GM08714 (cell line): ENCODE results near the gene SIX4.
"Not testable (repeated sequence)": the region's sequence is repeated elsewhere in the genome, so short reads cannot be mapped to it uniquely, and the experiment has no call there.

Experiments
- H3K4me3 ChIP-seq: fragments of 200-500 bp; sonication (Bioruptor generic); 2 replicates; pipeline ENCODE4 v1.5.1; 2014; ENCODE audit warnings: mild to moderate bottlenecking, low read length, inconsistent platforms
- ZNF274 ChIP-seq: IDR thresholded peaks from 2 replicates; pipeline ENCODE4 v1.6.1; 2012; ENCODE audit warnings: mild to moderate bottlenecking, low read depth, low read length

Gene SIX4

DNA sequence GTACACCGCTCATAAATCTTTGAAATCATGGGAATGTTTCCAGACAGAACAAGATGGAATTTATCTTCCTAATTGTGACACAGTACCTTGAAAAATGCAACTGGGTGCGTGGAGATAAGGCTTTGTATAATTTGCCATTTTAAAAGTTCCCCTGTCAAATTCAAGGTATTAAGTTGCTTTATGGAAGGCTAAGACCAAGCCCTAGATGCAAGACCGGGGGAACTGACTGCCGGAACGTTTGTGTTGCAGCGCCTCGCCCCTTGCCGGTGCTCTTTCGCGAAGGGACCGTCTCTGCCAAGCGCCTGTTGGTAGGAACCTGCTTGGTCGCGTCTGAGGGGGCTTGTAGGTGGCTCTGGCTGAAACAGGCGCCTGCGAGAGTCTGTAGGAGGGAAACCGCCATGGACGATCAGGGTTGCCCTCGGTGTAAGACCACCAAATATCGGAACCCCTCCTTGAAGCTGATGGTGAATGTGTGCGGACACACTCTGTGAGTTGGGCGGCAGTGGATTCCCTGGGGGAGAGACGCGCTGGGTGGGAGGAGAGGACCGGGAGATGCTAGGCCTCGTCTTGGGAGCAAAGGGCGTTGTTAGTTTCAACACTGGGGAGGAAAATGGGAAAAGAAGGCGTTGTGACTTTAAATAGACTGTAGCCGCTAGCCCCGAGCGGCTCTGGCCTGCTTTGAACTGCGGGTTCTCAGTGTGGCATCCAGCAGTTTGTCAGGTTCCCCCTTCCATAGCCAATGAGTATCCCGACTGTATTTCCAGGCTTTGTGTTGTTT, 10.5 kb upstream of the SIX4 start, which contains the start of gene MNAT1:
MNAT1 (plus strand) TSS at position 297 of the 778 bp plus-strand sequence; CDS start at position 399, 102 bp downstream.
- H3K4me3 ChIP-seq = peak within 1 kb of the TSS; percentile 77
- no peak for TF ChIP-seq ZNF274

DNA sequence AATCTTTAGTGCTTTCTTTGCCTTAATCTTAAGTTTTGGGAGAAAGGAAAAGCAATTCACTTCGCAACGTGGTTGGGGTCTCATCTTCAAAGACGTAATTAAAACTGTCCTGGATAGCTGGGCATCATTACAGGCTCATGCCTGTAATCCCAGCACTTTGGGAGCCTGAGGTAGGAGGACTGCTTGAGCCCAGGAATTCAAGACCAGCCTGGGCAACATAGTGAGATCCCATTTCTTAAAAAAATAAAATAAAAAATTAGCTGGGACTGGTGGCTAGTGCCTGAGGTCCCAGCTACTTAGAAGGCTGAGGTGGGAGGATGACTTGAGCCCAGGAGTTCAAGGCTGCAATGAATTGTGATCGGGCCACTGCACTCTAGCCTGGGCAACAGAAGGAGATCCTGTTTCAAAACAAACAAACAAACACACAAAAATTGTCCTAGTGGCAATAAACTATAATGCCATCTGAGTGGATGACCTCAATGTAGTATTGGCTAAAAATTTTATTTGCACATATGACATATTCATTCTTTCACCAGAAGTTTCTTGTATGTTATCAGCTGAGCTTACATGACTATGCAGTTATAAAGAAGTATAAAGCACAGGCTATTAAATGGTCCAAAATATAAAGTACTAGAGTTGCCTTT, 8.8 kb upstream of the SIX4 start:
- TF ChIP-seq ZNF274 = no peak
- H3K4me3 ChIP-seq = no peak overlapping the region

DNA sequence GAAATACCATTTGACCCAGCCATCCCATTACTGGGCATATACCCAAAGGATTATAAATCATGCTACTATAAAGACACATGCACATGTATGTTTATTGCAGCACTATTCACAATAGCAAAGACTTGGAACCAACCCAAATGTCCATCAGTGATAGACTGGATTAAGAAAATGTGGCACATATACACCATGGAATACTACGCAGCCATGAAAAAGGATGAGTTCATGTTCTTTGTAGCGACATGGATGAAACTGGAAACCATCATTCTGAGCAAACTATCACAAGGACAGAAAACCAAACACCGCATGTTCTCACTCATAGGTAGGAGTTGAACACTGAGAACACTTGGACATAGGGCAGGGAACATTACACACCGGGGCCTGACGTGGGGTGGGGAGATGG, 7.1 kb upstream of the SIX4 start:
- not testable (repeated sequence) for H3K4me3 ChIP-seq

DNA sequence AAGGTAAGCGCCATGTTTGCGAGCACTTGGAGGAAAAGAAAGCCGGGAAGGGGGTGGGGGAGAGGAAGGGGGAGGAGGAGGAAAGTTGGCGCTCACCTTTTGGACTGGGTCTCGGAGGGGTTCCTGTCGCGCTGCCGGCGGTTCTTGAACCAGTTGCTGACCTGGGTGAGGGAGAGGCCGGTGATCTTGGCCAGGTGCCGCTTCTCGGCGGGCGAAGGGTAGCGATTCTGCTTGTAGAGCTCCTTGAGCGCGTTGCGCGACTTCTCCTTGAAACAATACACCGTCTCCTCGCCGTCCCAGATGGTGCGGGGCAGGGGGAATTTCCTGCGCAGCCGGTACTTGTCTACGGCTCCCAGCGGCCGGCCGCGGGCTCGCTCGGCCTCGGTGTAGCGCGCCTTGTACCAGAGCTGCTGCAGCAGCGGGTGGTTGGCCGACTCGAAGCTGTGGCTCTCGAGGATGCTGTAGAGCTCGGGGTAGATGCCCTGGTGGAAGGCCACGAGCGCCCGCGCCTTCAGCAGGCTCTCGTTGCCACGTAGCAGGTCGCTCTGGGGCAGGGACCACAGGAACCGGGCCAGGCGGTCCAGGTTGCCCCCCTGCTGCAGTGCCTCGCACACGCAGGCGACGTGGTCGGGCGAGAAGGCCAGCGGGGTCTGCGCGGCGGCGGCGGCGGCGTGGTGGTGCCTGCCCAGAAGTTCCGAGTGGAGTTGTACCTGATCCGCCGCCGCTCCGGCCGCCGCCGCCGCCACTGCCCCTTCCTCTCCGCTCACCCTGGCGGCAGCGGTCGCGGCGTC, 840 bp downstream of the SIX4 start:
- H3K4me3 ChIP-seq = peak overlapping the region; percentile 63

DNA sequence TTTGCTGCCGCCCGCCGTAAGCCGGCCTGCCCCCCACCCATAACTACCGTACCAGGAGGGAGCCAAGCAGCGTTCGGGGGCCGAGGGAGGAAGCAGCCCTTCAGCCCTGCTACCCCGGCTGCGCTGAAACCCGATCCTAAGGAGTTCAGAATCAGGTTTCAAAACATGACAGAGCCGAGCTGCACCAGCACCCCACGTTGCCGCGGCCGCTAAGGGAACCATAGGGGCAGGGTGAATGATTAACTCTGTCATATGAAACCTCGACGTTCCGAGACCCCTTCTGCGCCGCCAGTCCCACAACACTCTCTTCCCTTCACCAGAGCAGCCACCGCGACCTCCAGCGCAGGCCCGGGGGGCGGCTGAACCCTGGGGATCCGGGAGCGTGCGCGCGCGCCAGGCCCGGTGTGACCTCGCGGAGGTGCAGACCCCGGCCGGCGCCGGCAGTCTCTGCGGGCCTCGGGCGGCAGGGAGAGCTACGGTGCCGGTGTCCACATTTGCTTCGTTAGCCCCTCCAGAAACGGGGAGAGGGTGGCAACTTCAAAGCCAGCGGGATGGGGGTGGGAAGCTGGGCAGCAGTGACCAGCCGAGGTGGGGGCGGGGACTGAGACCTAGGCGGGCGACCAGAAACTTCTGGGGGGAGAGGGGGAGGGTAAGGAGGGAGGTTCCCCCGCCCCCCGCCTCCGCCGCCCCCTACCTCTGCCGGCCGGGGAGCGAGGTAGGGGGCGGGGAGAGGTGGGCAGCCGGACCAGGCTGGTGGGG, 1.6 kb downstream of the SIX4 start:
- H3K4me3 ChIP-seq = peak overlapping the region; percentile 63
- TF ChIP-seq ZNF274 = no peak

More for the DNA sequence above, 840 bp downstream of the SIX4 start:
- no peak for TF ChIP-seq ZNF274

DNA sequence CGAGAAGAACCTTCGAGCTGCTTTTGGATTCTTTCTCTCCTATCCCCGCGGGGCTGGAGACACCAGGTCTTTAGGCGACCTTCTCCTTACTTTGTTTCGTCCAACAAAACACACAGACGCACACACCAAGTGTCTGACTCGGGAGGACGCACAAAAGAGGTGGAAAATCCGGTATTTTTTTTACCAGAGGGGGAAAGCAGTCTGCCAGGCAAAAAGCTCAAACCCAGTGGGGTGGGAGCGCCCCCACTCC, 2.1 kb downstream of the SIX4 start:
- peak overlapping the region; percentile 63; the same call in 1 of the 2 replicates for H3K4me3 ChIP-seq
- TF ChIP-seq ZNF274 = no peak

DNA sequence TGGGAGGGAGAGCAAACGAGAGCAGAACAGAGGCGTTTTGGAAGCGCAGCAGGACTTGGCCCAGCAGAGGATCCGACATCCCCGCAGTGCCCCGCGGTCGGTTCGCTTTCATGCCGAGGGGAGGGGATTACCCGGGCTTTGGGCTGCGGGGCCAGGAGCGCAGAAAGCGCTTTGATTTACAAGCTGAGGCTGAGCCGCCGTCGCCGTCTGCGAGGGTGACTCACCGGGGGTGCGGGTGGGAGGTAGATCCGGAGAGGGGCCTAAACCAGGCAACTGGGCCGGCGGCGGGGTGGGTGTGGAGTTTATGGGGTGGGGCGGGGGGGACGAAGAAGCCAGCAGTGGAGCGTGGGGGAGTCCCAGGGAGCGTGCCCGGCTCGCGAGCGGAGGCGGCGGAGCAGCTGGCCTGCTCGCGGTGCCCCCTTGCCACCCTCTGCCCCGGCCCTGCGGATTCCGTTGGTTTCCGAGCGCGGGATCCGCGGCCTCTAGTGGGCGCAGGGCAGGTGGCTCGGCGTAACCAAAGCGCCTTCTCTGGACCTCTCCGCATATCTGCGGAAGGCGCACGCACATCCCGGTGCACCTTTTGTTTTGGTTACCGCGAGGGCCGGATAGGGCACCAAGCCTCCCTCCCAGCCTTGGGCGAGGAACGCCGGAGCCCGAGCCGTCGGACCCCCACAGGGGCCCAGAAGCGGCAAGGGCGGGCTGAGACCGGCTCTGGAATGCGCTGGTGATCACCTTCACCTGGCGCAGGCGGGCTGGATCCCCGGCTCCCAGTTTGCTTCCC, 2.6 kb downstream of the SIX4 start:
- no peak for TF ChIP-seq ZNF274
- H3K4me3 ChIP-seq = peak overlapping the region; percentile 63; the same call in 1 of the 2 replicates

DNA sequence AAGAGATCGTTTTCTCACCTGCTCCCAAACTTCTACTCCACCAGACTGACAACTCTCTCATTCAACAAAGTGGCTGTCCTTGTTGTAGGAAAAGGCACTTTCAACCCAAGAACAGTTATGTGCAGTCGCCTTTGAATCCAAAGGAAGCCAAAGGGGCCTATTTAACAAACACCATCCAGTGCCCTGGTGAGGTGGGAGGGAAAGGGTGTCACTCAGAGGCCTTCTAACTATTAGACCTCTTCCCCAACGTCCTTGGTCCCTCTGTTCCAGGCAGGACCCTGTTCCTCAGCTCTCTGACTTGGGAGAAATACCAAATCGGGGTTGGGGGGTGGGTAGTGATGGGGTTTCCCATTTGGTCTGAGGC, 3.2 kb downstream of the SIX4 start:
- no peak overlapping the region for H3K4me3 ChIP-seq
- TF ChIP-seq ZNF274 = no peak

DNA sequence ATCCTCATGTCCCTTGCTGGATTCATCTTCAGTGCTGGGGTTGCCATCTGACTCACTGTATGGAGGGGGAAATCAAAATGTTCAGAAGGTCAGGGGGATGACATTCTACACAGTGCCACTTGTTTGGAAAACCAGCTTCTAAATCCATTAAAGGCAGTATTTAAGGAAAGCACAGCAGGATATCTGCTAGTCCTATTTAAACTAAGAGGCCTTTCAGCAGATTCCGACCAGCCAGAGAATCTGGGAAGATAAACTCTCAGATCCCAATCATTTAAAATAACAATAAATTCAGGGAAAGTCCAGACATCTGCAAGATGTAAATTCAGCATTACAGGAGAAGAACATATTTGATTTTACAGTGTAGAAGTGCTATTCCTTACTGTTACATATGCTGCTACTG, 3.8 kb downstream of the SIX4 start:
- no peak for TF ChIP-seq ZNF274
- no peak overlapping the region for H3K4me3 ChIP-seq

DNA sequence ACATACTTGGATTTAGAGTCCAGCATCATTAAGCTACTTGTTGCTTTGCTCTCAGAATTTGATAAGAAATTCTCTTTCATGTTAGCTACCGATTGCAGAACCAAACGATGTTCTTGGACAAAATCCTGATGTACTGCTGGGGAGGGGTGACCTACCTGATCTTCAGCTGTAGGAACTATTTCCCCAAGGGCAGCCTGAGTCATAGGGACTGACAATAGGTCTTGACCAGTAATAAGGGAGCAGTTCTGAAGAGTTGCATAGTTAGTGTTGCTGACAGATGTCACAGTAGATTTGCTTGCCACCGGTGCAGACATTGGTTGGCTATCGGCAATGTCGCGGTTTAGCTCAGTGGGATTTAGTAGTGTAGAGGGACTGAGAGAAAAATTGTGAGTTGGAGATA, 10.6 kb downstream of the SIX4 start:
- no peak overlapping the region for H3K4me3 ChIP-seq
- TF ChIP-seq ZNF274 = no peak

DNA sequence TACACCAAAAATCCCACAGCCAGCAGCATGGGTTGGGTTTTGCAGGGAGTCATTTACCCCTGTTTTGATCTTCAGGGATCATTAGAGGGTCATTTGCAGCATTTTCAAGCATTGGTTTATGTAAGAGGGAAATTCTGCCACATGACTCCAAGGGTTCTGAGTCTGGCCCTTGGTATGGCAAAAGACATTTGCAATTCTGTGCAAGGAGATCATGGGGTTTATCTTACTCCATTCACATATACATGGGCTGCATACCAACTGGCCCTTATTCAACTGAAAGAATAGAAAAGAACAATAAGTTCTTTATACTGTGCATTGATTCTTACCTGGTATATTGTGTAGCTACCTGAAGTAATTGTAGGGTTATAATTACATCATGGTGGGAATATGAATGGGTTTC, 13.7 kb downstream of the SIX4 start:
- TF ChIP-seq ZNF274 = no peak
- no peak overlapping the region for H3K4me3 ChIP-seq

DNA sequence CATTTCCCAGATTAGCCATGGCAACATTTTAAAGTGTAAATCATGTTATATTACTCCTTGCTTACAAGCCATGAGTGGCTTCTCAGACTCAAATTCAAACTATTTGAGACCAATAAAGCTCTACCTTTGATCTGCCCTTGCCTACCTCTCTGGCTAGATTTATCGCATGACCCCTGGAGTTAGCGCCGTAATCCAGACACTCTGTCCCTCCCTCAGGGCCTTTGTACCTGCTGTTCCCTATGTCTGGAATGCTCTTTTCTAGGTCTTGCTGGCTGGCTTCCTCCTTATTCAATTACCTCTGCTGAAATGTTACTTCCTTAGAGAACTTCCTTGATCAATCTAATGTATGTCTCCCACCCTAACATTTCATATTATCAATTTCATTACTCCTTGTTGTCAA, 16.3 kb downstream of the SIX4 start:
- no peak for TF ChIP-seq ZNF274
- H3K4me3 ChIP-seq = no peak overlapping the region

DNA sequence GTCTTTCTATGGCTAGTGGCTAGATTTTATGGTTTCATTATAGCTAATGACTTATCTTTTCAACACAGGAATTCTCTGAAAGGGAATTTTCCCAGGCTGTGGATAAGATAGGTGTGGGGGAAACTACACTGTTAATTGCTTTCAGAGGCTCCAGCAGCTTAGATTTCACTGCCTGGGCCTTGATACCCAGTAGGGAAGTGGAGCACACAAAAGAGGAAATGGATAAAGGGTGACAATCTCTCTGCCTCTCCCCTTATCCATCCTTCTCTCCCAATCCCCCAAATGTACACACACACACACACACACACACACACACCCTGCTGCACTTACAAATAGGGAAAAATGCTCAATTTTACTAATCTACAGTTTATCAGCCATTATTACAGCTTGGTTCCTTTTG, 19.1 kb downstream of the SIX4 start:
- TF ChIP-seq ZNF274 = no peak
- no peak overlapping the region for H3K4me3 ChIP-seq

DNA sequence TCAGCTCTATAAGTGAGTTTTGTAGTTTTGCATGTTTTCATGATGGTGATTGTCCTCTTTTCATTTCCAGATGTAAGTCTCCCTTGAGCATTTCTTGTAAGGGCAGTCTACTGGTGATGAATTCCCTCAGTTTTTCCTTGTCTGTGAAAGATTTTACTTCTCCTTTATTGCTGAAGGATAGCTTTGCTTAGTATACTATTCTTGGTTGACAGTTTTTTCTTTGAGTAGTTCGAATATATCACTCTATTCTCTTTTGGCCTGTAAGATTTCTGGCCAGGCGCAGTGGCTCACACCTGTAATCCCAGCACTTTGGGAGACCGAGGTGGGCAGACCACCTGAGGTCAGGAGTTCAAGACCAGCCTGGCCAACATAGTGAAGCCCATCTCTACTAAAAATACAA, 23.6 kb downstream of the SIX4 start:
- TF ChIP-seq ZNF274 = no peak

More for the DNA sequence above, 23.6 kb downstream of the SIX4 start:
- H3K4me3 ChIP-seq = no peak overlapping the region
